H9 (cell line): ENCODE measurements around the gene FIGNL2. TPM values are rescaled to one million over a fixed set of nuclear protein-coding genes. Genes with fewer than 3 reads are reported as not detected.

Experiments
- DNase-seq: peaks from one replicate; pipeline ENCODE4 v3.0.0-alpha.2; 2017
- H2AFZ ChIP-seq: one replicate; pipeline ENCODE4 v1.6.1; 2013; ENCODE audit warnings: mild to moderate bottlenecking, low read length, control low read depth, moderate library complexity
- H2AK5ac ChIP-seq: 2 replicates; pipeline ENCODE4 v1.6.1; 2013; ENCODE audit warnings: low read length, control low read depth, mixed read lengths; ENCODE audit not compliant: insufficient read length
- H2BK120ac ChIP-seq: one replicate; pipeline ENCODE4 v1.6.1; 2013; ENCODE audit warnings: low read depth, mild to moderate bottlenecking, low read length, control low read depth, inconsistent platforms; ENCODE audit not compliant: poor library complexity, severe bottlenecking
- H2BK12ac ChIP-seq: 2 replicates; pipeline ENCODE4 v1.6.1; 2013; ENCODE audit warnings: low read length, control low read depth, mixed read lengths, low read depth; ENCODE audit not compliant: insufficient read length
- H2BK15ac ChIP-seq: 2 replicates; pipeline ENCODE4 v1.6.1; 2013; ENCODE audit warnings: low read depth, low read length, control low read depth
- H2BK20ac ChIP-seq: one replicate; pipeline ENCODE4 v1.6.1; 2013; ENCODE audit warnings: low read depth, mild to moderate bottlenecking, low read length, control low read depth, inconsistent platforms; ENCODE audit not compliant: poor library complexity, severe bottlenecking
- H2BK5ac ChIP-seq: 2 replicates; pipeline ENCODE4 v1.6.1; 2013; ENCODE audit warnings: low read length, control low read depth, mixed read lengths; ENCODE audit not compliant: insufficient read length
- H3K14ac ChIP-seq: 2 replicates; pipeline ENCODE4 v1.6.1; 2013; ENCODE audit warnings: low read length, control low read depth; ENCODE audit not compliant: insufficient read depth
- H3K18ac ChIP-seq: 2 replicates; pipeline ENCODE4 v1.6.1; 2013; ENCODE audit warnings: low read depth, mild to moderate bottlenecking, mixed read lengths, low read length, control low read depth; ENCODE audit not compliant: insufficient read length
- H3K23ac ChIP-seq: 2 replicates; pipeline ENCODE4 v1.6.1; 2013; ENCODE audit warnings: low read length, control low read depth, mixed read lengths, low read depth; ENCODE audit not compliant: insufficient read length
- H3K23me2 ChIP-seq: 2 replicates; pipeline ENCODE4 v1.6.1; 2013; ENCODE audit warnings: low read depth, mild to moderate bottlenecking, mixed read lengths, low read length, control low read depth; ENCODE audit not compliant: insufficient read length, poor library complexity, severe bottlenecking
- H3K27ac ChIP-seq: 2 replicates; pipeline ENCODE4 v1.5.1; 2013; ENCODE audit warnings: low read length, control low read depth, mixed read lengths, low read depth; ENCODE audit not compliant: insufficient read length
- H3K27me3 ChIP-seq: 2 replicates; pipeline ENCODE4 v1.6.1; 2013; ENCODE audit warnings: low read length, control low read depth, inconsistent platforms; ENCODE audit not compliant: insufficient read depth
- H3K4ac ChIP-seq: 2 replicates; pipeline ENCODE4 v1.6.1; 2013; ENCODE audit warnings: low read depth, mild to moderate bottlenecking, control low read depth, inconsistent platforms, low read length, moderate library complexity
- H3K4me1 ChIP-seq: 2 replicates; pipeline ENCODE4 v1.6.1; 2013; ENCODE audit warnings: low read length, control low read depth, inconsistent platforms; ENCODE audit not compliant: insufficient read depth
- H3K4me2 ChIP-seq: 2 replicates; pipeline ENCODE4 v1.6.1; 2013; ENCODE audit warnings: low read length, control low read depth, mixed read lengths; ENCODE audit not compliant: insufficient read length, insufficient read depth
- H3K56ac ChIP-seq: 2 replicates; pipeline ENCODE4 v1.6.1; 2013; ENCODE audit warnings: low read depth, mild to moderate bottlenecking, mixed read lengths, low read length, control low read depth; ENCODE audit not compliant: insufficient read length
- H3K79me1 ChIP-seq: 2 replicates; pipeline ENCODE4 v1.6.1; 2013; ENCODE audit warnings: low read depth, mild to moderate bottlenecking, moderate library complexity, low read length, control low read depth, inconsistent platforms; ENCODE audit not compliant: insufficient read depth, poor library complexity, severe bottlenecking
- H3K79me2 ChIP-seq: 2 replicates; pipeline ENCODE4 v1.6.1; 2013; ENCODE audit warnings: low read length, control low read depth, inconsistent platforms; ENCODE audit not compliant: insufficient read depth
- H3K9ac ChIP-seq: 2 replicates; pipeline ENCODE4 v1.6.1; 2013; ENCODE audit warnings: low read length, control low read depth, mixed read lengths; ENCODE audit not compliant: insufficient read length; ENCODE audit errors: extremely low read depth
- H3K9me3 ChIP-seq: one replicate; pipeline ENCODE4 v1.6.1; 2013; ENCODE audit warnings: low read depth, low read length, inconsistent platforms; ENCODE audit not compliant: control insufficient read depth
- H3T11ph ChIP-seq: one replicate; pipeline ENCODE4 v1.6.1; 2013; ENCODE audit warnings: mild to moderate bottlenecking, low read length, control low read depth, inconsistent platforms
- H4K20me1 ChIP-seq: one replicate; pipeline ENCODE4 v1.6.1; 2013; ENCODE audit not compliant: control insufficient read depth, insufficient read length, insufficient read depth
- H4K5ac ChIP-seq: 2 replicates; pipeline ENCODE4 v1.6.1; 2013; ENCODE audit warnings: low read depth, mild to moderate bottlenecking, mixed read lengths, low read length, control low read depth; ENCODE audit not compliant: insufficient read length
- H4K8ac ChIP-seq: replicated peaks from 2 replicates; pipeline ENCODE4 v1.6.1; 2013; ENCODE audit warnings: low read length, control low read depth, mixed read lengths, low read depth; ENCODE audit not compliant: insufficient read length
- H4K91ac ChIP-seq: 2 replicates; pipeline ENCODE4 v1.6.1; 2013; ENCODE audit warnings: low read depth, mild to moderate bottlenecking, moderate library complexity, mixed read lengths, low read length, control low read depth; ENCODE audit not compliant: insufficient read length
- H3K27ac Mint-ChIP-seq, 3 experiments: 2 replicates in 2 of 3; 3 replicates in 1 of 3; pipeline ENCODE4 v1.8.0; 2020 to 2021; ENCODE audit warnings: mixed read lengths in 3 of 3, mild to moderate bottlenecking in 1 of 3, moderate library complexity in 1 of 3
- H3K27me3 Mint-ChIP-seq: 2 replicates; pipeline ENCODE4 v1.8.0; 2021; ENCODE audit warnings: low read depth, mild to moderate bottlenecking, moderate library complexity, mixed read lengths
- H3K36me3 Mint-ChIP-seq, 3 experiments: 2 replicates in 2 of 3; 3 replicates in 1 of 3; pipeline ENCODE4 v1.8.0; 2020 to 2021; ENCODE audit warnings: low read depth in 3 of 3, mixed read lengths in 3 of 3; ENCODE audit not compliant: insufficient read depth in 1 of 3
- H3K4me1 Mint-ChIP-seq, 2 experiments: 2 replicates each; pipeline ENCODE4 v1.8.0; 2020; ENCODE audit warnings: mixed read lengths in 2 of 2
- H3K4me3 Mint-ChIP-seq, 2 experiments: 2 replicates in 1 of 2; 3 replicates in 1 of 2; pipeline ENCODE4 v1.8.0; 2020 to 2021; ENCODE audit warnings: mild to moderate bottlenecking in 2 of 2, mixed read lengths in 2 of 2, moderate library complexity in 1 of 2
- H3K9me3 Mint-ChIP-seq, 2 experiments: 2 replicates in 1 of 2; 3 replicates in 1 of 2; pipeline ENCODE4 v1.8.0; 2020; ENCODE audit warnings: mild to moderate bottlenecking in 2 of 2, mixed read lengths in 2 of 2, moderate library complexity in 1 of 2
- WGBS: extraction: QIAGEN DNeasy Blood & Tissue Kit; methylation state at CpG from one replicate; pipeline ENCODE4 v1.1.7; 2013; ENCODE audit warnings: missing lambda C conversion rate, low lambda C conversion rate, mixed read lengths; ENCODE audit not compliant: insufficient read length; ENCODE audit errors: extremely low coverage; 5-methylcytosine and 5-hydroxymethylcytosine counted together
- total RNA-seq: library from RNA; stranded (reverse); gene quantifications from 2 replicates; pipeline ENCODE4 v1.2.1, GENCODE V29; 2021
- TF ChIP-seq, protein P1 (sequence below): fragments of 200-600 bp; sonication (generic); conservative IDR thresholded peaks from 3 replicates; pipeline ENCODE4 v1.8.0; 2021; ENCODE audit warnings: antibody characterized with exemption, mild to moderate bottlenecking

The FIGNL2 gene
- total RNA-seq, 1 experiment from 2014 or later, result 19.7 TPM

DNA sequence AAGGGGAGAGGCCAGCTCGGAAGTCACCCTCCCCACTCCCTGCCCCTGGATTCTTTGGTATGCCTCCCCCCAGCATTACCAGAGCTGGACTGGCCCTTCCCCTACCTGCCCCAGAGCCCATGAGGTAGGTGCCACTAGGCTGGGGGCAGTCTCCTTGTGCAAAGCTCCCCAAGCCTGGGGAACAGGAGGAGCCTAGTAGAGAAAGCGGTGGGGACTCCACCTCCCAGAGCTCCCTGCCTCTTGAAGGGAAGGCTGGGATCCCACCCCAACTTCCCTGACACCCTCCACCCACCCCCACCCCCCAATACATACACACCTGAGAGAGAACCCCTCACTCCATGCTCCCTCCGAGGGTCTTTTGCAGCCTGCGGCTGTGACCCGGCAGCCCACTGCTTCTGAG lies 30.4 kb downstream of the FIGNL2 start:
- Histone ChIP-seq H3K14ac (no peak overlapping the region), H3K18ac (no peak overlapping the region), H2BK20ac (no peak overlapping the region), H3K4me2 (no peak overlapping the region), H2BK120ac (no peak overlapping the region), H3K79me2 (no peaks in the 10 kb centered on the region), H3K56ac (no peak overlapping the region), H3K27ac (no peak overlapping the region), H2BK5ac (no peak overlapping the region), H3K9ac (no peak overlapping the region), H3K23ac (no peak overlapping the region), H2BK12ac (no peak overlapping the region), H4K20me1 (no peaks in the 10 kb centered on the region), H4K5ac (no peak overlapping the region), H2AFZ (no peak overlapping the region), H2AK5ac (no peak overlapping the region), H3T11ph (no peak overlapping the region), H3K4me1 (no peaks in the 10 kb centered on the region), H3K23me2 (peaks cover 11% of the 10 kb centered on the region), H3K4ac (no peak overlapping the region), H3K79me1 (no peaks in the 10 kb centered on the region), H3K27me3 (peaks cover 4% of the 10 kb centered on the region; the same call in 1 of the 2 replicates), H4K8ac (no peak overlapping the region), H3K9me3 (no peaks in the 10 kb centered on the region), H2BK15ac (no peak overlapping the region), H4K91ac (no peak overlapping the region)
- Mint-ChIP-seq H3K36me3 (peaks cover 0 to 4% (median 0%) of the 10 kb centered on the region in 3 experiments; a peak in 3 of 7 replicates), H3K27ac (no peak overlapping the region), H3K4me3 (no peak overlapping the region), H3K27me3 (peaks cover 55% of the 10 kb centered on the region), H3K9me3 (no peaks in the 10 kb centered on the region), H3K4me1 (peaks cover 34 to 52% of the 10 kb centered on the region in 2 experiments)
- TF ChIP-seq, protein P1, sequence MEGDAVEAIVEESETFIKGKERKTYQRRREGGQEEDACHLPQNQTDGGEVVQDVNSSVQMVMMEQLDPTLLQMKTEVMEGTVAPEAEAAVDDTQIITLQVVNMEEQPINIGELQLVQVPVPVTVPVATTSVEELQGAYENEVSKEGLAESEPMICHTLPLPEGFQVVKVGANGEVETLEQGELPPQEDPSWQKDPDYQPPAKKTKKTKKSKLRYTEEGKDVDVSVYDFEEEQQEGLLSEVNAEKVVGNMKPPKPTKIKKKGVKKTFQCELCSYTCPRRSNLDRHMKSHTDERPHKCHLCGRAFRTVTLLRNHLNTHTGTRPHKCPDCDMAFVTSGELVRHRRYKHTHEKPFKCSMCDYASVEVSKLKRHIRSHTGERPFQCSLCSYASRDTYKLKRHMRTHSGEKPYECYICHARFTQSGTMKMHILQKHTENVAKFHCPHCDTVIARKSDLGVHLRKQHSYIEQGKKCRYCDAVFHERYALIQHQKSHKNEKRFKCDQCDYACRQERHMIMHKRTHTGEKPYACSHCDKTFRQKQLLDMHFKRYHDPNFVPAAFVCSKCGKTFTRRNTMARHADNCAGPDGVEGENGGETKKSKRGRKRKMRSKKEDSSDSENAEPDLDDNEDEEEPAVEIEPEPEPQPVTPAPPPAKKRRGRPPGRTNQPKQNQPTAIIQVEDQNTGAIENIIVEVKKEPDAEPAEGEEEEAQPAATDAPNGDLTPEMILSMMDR, result no peak
- no CpG with 5 or more reads among the region's 5 CpGs for WGBS
- no peak for DNase-seq
